GM21528 (cell line): ENCODE results near the gene LHX1.

Source experiments
- ATAC-seq: cut with Tn5 transposase; IDR thresholded peaks from one replicate; pipeline ENCODE4 v1.9.1; 2021; ENCODE audit warnings: mild to moderate bottlenecking, moderate library complexity; ENCODE audit not compliant: unreplicated experiment, low FRiP score

LHX1 gene

DNA sequence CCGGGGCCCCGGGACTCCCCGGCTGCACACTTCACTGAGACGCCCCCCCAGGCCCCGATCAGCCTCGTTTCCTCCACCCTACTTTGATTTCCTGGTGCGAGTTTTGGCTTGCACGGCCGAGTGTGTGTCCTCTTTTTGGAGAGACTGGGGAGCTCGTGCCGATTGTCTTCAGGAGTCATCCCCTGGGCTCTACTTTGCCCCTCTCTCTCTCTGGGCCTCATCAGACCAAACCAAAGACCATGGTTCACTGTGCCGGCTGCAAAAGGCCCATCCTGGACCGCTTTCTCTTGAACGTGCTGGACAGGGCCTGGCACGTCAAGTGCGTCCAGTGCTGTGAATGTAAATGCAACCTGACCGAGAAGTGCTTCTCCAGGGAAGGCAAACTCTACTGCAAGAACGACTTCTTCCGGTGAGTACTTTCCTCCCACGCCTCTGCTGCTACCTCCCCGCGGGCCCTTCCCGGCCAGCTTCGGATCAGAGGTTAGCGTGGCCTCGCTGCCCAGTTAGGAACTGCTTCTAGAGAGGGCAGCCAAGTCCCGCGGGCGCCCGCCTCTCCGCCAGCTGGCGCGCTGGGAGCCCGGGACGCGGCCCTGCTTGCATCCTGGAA, 787 bp downstream of the LHX1 start:
- no peak for ATAC-seq

DNA sequence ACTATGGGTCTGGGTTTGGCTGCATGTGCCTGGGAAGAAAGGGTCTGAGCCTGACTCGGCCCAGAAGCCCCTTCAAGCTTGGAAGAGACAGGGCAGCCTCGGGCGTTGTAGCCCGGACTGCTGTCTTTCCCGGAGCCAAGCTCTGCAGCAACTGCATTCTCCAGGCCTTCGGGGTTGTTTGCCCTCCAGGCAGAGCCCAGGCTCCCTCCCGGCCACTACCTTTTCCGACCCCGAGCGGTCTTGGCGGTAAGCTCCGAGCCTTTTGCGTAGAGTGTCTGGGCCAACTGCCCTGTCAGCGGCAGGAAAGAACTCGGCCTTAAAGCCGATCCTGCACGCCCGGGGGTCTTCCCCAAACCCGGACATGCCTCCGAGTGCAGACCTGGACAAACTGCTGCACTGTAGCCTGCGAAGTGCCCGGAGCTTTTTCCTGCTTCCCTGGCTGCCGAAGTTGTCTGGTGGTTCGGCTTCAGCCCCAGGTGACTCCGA, 1.3 kb downstream of the LHX1 start:
- no peak for ATAC-seq

DNA sequence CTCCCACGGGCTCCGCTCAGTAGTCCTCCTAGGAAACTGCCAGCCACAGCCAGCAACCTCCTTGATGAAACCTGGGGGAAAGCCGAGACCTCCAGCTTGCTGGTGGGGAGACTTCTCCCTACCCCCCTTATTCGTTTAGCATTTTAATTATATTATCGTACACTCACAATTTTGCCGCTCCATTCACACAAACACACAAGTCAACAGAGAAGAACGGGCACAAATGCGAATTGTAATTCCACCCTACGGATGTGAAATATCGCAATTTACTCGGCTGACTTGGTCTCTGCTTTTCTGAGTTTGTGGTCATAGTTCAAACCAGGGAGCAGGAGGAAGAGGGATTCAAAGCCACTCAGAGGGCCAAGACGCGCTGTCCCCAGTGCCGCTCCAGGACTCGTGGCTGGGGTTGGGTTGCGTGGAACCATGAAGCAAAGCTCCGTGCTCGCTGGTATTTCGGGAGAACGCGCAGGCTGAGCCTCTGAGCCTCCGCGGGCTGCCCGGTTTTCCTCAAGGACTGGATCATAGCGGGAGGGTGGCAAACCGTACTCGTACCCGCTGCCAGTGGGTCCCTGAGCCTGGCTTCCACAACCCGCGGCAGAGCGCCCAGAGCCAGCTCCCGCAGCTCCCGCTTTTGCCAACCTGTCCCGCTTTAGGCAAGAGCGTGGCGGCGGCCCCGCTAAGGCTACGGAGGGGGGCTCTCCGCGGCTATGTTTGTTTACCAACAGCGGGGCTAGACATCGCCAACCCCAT, 2.0 kb downstream of the LHX1 start:
- ATAC-seq: no peak

DNA sequence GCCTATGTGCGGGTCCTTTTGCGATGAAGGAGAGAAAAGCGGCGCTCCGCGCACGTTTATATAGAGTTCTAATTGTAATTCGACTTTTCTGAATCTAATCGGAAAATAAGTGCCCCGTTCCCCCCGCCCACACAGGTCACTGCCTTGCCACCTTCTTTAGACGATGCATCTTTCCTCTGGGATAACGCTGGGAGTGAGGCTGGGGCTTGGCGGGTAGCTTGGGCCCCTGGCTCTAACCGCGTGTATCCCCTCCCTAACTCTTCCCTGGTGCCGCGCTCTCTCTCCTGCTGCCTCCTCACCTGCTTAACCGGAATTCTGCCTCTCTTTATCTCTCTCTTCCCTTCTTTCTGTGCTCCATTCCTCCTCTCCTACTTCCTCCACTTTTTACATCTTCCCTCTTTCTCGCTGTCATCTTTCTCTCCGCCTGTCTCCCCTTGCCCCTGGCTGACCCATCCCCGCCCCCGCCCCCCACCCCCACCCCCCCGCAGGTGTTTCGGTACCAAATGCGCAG, 2.6 kb downstream of the LHX1 start:
- no peak for ATAC-seq

DNA sequence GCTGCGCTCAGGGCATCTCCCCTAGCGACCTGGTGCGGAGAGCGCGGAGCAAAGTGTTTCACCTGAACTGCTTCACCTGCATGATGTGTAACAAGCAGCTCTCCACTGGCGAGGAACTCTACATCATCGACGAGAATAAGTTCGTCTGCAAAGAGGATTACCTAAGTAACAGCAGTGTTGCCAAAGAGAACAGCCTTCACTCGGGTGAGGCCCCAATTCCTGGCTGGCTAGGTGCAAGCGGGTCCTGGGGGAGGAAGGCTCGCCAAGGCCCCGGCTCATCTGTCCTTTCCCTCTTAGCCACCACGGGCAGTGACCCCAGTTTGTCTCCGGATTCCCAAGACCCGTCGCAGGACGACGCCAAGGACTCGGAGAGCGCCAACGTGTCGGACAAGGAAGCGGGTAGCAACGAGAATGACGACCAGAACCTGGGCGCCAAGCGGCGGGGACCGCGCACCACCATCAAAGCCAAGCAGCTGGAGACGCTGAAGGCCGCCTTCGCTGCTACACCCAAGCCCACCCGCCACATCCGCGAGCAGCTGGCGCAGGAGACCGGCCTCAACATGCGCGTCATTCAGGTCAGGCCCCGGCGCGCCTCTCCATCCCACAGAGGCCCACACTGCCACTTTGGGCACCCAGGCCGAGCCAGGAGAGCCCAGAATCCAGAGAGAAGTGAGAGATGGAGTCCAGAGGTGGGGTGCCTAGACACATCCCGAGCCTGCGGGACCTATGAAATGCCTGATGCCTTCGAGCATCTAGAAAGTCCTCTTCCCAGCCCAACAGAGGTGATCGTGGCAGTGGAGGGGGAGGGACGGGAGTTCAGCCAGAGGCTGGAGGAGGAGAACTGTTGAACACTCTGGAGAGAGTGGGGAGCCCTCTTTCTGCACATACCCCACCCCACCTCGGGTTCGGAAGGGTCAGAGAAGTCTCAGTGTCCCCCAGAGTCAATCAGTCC, 3.3 kb downstream of the LHX1 start:
- no peak for ATAC-seq

DNA sequence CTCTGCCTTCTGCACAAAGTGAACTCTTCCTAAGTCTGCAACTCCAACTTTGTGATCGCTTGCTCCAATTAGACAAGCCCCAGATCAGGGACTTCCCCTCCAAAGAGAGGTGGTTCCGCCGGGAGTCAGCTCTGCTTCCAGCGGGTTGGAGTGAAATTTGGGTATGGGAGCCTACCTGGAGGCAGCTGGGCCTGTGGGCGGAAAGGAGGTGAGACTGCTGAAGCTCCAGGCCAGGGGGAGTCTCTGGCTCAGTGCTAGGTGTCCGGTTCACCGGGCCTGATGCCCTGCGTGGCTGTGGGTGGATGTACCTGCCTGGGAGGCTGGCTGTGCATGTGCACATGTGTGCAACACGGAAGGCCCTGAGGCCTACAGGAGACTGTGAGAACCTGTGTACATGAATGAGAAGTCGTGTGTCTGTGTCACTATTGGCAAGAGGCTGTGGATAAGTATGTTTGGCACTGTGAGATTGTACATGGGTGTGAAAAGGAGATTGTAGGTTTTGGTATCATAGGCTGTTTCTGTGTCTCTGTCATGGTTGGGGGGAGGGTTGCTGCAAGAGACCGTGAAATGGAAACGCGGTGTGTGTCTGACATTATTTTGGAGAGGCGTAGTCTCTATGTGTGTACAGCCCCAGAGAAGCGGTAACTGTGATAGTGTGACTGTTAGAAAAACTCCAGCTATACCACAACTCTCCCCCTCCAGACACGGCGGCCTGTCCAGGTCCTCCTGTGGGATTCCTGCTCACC, 4.2 kb downstream of the LHX1 start:
- ATAC-seq: no peak

DNA sequence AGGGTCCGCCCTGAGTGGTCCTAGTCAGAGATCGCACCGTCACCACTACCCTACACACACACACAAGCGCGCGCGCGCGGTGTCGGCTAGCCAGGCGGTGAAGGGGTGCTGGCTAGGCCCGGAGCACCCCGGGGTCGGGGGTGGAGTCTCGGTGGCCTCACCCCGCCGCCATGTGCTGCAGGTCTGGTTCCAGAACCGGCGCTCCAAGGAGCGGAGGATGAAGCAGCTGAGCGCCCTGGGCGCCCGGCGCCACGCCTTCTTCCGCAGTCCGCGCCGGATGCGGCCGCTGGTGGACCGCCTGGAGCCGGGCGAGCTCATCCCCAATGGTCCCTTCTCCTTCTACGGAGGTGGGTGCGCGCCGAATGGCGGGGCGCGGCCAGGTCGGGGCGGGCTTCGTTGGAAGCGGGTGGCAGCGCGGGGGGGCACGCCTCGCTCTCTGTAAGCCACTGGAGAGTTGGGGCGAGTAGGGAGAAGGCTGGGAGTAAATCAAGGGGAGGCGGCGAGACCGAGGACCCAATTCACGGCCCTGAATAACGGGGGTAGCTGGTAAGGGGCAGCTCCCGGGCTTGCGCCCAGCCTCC, 4.8 kb downstream of the LHX1 start:
- no peak for ATAC-seq

DNA sequence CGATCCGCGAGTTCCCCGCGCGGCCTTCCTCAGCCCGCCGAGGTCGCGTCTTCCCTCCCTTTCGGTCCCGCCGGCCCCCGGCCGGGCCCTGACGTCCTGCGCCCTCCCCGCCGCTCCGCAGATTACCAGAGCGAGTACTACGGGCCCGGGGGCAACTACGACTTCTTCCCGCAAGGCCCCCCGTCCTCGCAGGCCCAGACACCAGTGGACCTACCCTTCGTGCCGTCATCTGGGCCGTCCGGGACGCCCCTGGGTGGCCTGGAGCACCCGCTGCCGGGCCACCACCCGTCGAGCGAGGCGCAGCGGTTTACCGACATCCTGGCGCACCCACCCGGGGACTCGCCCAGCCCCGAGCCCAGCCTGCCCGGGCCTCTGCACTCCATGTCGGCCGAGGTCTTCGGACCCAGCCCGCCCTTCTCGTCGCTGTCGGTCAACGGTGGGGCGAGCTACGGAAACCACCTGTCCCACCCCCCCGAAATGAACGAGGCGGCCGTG, 5.4 kb downstream of the LHX1 start:
- ATAC-seq: no peak

DNA sequence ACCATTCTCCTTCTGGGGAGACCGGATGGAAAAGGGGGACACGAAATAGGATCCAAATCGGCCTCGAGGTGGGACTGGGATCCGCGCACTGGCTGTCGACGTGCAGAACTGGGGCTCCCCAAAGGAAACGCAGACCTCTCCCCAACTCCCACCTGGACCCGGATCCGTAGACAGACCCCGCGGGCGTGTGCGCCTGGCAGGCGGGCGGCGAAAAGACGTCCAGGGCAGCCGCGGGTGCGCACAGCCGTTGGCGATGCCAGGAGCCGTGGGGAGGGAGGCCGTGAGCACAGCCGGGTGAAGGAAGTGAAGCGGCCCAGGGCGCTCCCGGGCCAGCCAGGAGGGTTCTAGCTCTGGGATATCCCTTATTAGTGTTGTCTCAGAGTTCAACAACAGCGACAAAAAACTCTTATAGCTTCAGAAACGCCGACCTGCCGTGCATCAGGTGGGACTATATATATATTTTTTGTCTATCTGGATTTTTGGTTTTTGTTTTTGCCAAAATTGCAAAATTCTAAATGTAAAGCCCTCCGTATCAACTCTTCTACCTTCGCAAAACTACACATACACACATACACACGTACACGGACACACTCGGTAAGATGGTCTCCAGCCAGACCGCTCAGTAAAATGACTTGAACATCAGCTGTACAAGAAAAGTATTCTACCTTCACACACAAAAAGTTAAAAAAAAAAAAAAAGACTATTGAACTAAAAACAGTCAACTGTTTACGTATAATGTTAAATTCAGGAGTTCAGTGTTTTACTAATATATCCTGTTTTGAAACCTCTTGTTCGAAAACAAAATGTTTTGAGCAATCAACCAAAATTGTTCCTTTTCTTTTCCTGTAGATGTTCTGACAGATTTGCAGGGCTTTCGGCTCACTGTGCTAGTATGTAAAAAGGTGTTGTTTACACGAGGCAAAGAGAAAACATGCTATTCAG, 6.2 kb downstream of the LHX1 start:
- ATAC-seq: no peak

DNA sequence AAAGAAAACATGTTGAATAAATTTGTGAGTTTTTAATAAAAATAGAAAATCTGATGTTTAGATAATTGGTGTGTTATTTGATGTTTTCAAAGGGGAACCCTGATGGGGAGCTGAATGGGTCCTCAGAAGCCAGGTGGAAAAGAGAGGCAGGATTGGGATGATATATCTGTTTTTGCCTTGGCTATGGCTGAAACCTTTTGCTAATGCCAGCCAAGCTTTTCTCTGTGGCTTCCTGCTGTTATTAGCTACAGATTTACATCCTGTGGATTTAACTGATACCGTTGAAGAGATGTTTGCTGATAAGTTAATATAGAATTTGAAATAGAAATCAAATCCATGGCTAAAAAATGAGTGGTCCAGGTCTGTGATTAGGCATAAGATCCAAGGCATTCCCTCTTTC, 7.3 kb downstream of the LHX1 start:
- no peak for ATAC-seq

DNA sequence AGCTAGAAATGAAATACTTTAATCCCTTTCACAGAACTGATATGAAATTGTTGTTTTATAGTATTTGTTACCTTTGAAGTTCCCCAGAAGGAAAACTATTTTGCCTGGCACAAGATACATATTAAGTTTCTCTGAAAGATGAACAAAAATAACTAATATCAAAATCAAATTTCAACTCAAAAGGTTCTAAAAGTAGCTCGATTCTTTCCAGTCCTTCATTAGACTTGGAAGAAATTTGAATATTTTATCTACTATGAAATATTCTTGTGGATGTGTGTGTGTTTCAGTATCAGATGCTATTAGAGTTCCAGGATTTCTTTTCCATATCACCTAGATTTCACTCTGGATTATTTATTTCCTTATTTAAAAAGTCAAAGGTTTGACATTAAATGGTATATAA, 7.9 kb downstream of the LHX1 start:
- no peak for ATAC-seq

DNA sequence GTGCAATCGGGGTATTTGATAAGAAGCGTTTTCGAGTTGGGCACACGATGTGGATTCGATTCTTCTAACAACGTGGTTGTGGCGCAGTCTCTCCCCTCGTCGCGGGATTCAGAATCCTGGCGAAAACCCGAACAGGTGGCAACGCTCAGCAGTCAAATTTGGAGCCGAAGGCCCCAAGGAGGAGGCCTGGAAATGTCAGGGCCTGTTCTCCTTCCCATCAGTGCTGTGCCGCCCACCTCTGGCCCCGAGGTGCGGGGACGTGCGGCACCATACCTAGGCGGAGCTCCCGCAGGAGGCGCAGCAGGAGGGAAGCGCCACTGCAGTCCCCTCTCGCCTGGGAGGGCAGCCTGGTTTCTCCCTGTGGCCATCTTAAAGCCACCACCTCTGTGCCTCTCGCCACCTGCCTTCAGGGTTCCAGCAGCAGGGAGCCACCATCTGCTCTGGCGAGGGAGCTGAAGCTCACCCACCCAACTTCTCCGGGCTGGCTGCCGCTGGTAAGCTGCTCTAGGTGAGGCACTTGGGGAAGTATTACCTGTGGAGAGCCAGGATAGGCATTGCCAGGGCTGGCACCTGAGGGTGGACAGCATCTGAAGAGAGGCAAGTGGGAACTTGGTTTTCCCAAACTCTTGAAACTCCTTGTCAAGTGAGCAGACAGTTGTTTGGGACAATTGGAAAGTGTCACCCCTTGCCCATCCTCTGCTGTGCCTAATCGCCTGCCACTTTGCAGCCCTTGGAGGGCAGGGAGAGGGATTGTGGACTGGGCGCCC, 8.9 kb downstream of the LHX1 start:
- no peak for ATAC-seq

DNA sequence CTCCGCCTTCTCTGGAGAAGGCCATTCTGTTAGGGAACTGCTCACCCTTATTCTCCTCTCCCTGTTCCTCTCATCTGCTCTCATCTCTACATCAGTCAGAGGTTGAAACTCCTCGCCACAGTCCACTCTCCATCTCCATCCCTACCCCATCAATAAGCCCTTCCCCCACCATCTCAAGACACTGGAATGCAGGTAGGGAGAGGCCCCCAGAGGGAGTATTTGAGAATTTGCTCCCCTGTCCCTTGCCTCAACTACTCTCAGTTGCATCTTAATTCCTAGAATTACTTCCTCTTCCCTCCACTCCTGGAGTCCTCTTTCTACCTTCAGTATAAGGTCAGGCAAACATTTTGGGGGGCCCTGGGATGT, 9.4 kb downstream of the LHX1 start:
- ATAC-seq: no peak

DNA sequence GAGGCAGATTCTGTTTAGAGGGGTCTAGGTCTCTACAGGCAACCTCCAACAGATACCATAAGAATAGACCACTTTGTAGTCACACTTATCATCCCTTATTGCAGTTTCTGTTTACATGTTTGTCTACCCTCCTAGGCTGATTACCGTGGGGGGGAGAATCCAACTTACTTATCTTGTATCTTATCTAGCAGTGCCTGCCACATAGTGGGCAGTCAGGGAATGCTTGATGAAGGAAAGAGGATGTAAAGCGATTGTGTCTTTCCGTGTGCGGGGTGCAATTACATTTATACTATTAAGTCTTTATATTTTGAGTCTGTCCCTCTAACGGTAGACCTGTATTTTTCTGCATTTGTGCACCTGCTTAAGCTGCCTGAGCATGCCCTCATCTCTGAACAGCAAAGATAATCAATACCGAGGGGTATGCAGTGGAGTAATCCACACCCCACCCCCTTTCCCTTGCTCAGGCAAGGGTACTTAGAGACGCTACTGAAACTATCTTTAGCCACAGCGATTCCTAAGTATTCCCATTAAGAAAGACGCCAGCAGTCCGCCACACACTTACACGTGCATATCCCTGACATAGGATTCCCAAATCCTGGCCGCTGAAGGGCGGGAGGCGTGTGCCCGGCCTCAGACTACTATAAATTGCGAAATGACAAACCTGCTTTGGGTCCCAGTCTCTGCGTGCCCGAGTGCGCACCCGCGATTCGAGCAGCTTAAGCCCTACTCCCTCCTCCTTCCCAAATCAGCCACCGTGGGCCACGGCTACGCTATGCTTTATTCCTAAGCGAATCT, 10.8 kb downstream of the LHX1 start:
- ATAC-seq: no peak

DNA sequence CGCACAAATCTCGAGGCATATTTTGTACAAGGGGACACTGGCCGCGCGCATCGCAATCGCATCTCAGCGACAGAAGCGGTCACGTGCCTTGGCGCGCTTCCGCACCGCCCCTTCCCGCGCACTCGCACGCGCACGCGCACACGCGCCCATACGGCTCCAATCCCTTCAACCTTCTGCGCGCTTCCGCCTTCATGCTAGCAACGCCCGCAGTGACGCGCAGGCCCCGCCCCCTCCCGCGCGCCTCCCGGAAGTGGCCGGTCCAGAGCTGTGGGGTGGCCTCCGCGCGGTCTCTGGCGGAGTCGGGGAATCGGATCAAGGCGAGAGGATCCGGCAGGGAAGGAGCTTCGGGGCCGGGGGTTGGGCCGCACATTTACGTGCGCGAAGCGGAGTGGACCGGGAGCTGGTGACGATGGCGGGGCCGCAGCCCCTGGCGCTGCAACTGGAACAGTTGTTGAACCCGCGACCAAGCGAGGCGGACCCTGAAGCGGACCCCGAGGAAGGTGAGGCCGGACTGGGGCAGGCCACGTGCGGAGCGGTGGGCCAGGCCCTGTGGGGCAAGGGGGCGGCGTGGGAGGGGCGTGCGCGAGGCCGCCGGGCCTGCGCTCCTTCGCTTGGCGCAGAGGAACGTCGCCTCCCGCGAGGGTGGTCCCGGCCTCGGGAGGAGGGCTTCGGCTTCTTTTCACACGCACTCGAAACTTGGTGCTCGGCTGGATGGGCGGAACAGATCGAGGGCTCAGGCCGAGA, 11.6 kb downstream of the LHX1 start, which contains the start of gene AATF:
Gene AATF (plus strand): TSS at position 238 of the 744 bp plus-strand sequence. CDS start 172 bp downstream, at position 410.
- peak; percentile 86 for ATAC-seq

DNA sequence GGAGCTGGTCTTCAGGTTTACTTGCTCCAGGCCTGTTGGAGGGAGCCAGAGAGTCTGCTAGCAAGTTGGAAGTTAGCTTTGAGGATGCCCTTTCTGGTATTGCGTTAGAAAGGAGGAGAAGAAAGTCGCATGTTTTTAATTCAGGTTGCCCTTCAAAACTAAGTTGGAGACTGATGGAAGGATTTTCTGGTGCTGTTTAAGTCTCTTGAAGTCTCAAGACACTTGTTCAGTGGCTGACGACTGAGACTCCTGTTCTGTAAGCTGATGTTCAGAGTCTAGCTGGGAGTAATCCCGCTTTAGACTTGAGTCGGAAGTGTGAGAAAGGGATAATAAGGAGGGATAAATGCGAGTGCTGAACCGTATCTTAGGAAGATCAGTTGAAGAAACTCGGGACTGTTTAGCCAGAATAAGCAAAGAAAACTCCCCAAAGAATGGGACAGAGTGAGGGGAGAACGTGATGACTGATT, 12.2 kb downstream of the LHX1 start:
- peak; percentile 13 for ATAC-seq
